Psoas muscle (tissue), 8 donors: Measurements from ENCODE around the gene PTOV1. TPM values are rescaled to one million over a fixed set of nuclear protein-coding genes. Genes with fewer than 3 reads are reported as not detected.

ENCODE experiments used
- ATAC-seq, 4 donors: fragments of 200-7000 bp; cut with Tn5 transposase; one replicate each; pipeline ENCODE4 v1.9.1; 2020; ENCODE audit warnings: moderate library complexity in 3 of 4, mild to moderate bottlenecking in 2 of 4
- DNase-seq, 2 donors: peaks; one replicate each; pipeline ENCODE4 v3.0.0-alpha.2; 2020
- H3K27ac ChIP-seq: fragments of 200-600 bp; one replicate; pipeline ENCODE4 v1.8.0; 2022
- H3K27me3 ChIP-seq, 3 donors: fragments of 200-600 bp in 1 of 3; one replicate each; pipeline versions ENCODE4 v1.6.1 to v1.8.0; 2013 to 2022; ENCODE audit warnings: low read length in 2 of 3, mild to moderate bottlenecking in 2 of 3, moderate library complexity in 1 of 3; ENCODE audit not compliant: insufficient read depth in 3 of 3
- H3K36me3 ChIP-seq, 2 donors: fragments of 200-600 bp in 1 of 2; one replicate each; pipeline versions ENCODE4 v1.6.1 to v1.8.0; 2013 to 2022; ENCODE audit warnings: low read depth in 1 of 2, mild to moderate bottlenecking in 1 of 2, moderate library complexity in 1 of 2; ENCODE audit not compliant: insufficient read depth in 1 of 2
- H3K4me1 ChIP-seq: fragments of 200-600 bp; one replicate; pipeline ENCODE4 v1.8.0; 2022
- H3K4me3 ChIP-seq: fragments of 200-600 bp; one replicate; pipeline ENCODE4 v1.8.0; 2022; ENCODE audit warnings: mild to moderate bottlenecking
- H3K9me3 ChIP-seq: fragments of 200-600 bp; one replicate; pipeline ENCODE4 v1.8.0; 2022
- WGBS, 3 donors: extraction: QIAGEN DNeasy Blood & Tissue Kit; methylation state at CpG; one replicate each; pipeline versions ENCODE4 v1.1.6 to v1.1.7; 2013; 5-methylcytosine and 5-hydroxymethylcytosine counted together
- intact Hi-C, 2 donors: fragments of 100-400 bp; cut with DNase I; formaldehyde crosslinking; loops; one replicate each; pipeline versions ENCODE4 v1.11.0 to v1.14.2; 2022
- polyA plus RNA-seq, 3 donors: library from polyadenylated mRNA; stranded (reverse); fragments of 200-250 nt; gene quantifications; one replicate each; pipeline ENCODE4 v1.2.3, GENCODE V29; 2013
- total RNA-seq, 4 donors: library from RNA; stranded (reverse); fragmentation: NEBNext Ultra II Directional in 2 of 4; extraction: Animal tissue kit (Norgen Biotek cat#: 25700) in 2 of 4; gene quantifications; one replicate each; pipeline versions ENCODE4 v1.2.1 to v1.2.4, GENCODE V29; 2021 to 2023
- TF ChIP-seq, protein P1 (sequence below): fragments of 200-600 bp; IDR thresholded peaks from one replicate; pipeline ENCODE4 v1.8.0; 2022; ENCODE audit warnings: antibody characterized with exemption
- donor health status: healthy with polysubstance abuse.
- donor health status: DM: no; HTN: no; CAD: no; lungs with moderate emphysema.
- donor health status: Bipolar disorder and iron deficiency.
- donor health status: healthy.
- donor health status: DM: yes; HTN: yes; CAD: no.
- donor health status: DM: no; HTN: no; CAD: no.
- donor health status: DM: no; HTN: no; CAD: no.
- donor health status: DM: yes; HTN: yes; CAD: no.

The PTOV1 gene
- total and polyA plus RNA-seq, 7 donors = 72.1 to 189 (median 122) TPM

DNA sequence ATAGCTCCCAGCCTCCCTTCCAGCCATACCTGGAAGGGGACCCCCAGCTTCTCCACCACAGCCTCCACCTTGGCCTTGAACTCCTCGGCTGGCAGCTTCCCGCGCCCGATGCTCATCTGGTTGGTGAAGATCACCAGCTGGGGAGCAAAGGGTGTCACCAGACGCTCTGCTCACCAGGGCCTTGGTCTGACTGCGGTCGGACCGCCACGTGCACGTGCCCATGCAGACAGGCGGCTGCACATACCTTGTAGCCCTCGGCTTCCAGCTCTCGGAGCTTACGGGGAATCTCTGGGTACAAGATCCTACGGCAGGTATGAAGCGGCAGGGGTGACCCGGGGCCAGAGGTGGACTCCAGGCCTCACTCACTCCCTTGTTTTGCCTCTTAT is 13.0 kb downstream of the PTOV1 start:
- H3K4me3 ChIP-seq = no peak overlapping the region
- no peak overlapping the region for H3K27ac ChIP-seq
- no peaks in the 10 kb centered on the region for H3K27me3 ChIP-seq
- TF ChIP-seq, protein P1, sequence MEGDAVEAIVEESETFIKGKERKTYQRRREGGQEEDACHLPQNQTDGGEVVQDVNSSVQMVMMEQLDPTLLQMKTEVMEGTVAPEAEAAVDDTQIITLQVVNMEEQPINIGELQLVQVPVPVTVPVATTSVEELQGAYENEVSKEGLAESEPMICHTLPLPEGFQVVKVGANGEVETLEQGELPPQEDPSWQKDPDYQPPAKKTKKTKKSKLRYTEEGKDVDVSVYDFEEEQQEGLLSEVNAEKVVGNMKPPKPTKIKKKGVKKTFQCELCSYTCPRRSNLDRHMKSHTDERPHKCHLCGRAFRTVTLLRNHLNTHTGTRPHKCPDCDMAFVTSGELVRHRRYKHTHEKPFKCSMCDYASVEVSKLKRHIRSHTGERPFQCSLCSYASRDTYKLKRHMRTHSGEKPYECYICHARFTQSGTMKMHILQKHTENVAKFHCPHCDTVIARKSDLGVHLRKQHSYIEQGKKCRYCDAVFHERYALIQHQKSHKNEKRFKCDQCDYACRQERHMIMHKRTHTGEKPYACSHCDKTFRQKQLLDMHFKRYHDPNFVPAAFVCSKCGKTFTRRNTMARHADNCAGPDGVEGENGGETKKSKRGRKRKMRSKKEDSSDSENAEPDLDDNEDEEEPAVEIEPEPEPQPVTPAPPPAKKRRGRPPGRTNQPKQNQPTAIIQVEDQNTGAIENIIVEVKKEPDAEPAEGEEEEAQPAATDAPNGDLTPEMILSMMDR = no peak
- peak in 1 of 2 donors; percentile 56 for DNase-seq
- WGBS, 3 donors = 88 to 91% (median 91%) methylated on average over 17 of the region's 17 CpGs
- peaks cover 26% of the 10 kb centered on the region for H3K4me1 ChIP-seq
- peaks cover 4 to 56% of the 10 kb centered on the region in 2 donors for H3K36me3 ChIP-seq
- H3K9me3 ChIP-seq = no peaks in the 10 kb centered on the region
- intact Hi-C loops = no loop called here
- ATAC-seq = no peak

DNA sequence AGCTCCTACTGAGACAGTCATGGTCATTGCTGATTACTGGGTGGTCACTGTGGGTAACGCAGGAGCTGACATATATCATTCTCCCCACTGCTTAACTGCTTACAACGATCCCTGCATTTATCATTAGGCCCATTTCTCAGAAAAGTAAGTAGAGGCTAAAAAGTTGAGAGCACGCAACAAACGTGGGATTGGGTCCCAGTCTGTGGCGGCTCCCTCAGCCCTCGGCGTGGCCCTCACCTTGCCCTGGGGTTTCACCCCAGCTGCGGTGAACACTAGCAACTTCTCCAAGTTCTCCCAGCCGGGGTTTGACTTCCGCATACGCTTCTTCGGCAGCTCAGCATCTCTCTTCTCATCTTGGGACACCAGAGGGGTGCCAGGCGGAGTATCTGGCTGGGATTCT is 13.9 kb downstream of the PTOV1 start:
- no peak for DNase-seq
- peaks cover 3 to 48% of the 10 kb centered on the region in 2 donors for H3K36me3 ChIP-seq

DNA sequence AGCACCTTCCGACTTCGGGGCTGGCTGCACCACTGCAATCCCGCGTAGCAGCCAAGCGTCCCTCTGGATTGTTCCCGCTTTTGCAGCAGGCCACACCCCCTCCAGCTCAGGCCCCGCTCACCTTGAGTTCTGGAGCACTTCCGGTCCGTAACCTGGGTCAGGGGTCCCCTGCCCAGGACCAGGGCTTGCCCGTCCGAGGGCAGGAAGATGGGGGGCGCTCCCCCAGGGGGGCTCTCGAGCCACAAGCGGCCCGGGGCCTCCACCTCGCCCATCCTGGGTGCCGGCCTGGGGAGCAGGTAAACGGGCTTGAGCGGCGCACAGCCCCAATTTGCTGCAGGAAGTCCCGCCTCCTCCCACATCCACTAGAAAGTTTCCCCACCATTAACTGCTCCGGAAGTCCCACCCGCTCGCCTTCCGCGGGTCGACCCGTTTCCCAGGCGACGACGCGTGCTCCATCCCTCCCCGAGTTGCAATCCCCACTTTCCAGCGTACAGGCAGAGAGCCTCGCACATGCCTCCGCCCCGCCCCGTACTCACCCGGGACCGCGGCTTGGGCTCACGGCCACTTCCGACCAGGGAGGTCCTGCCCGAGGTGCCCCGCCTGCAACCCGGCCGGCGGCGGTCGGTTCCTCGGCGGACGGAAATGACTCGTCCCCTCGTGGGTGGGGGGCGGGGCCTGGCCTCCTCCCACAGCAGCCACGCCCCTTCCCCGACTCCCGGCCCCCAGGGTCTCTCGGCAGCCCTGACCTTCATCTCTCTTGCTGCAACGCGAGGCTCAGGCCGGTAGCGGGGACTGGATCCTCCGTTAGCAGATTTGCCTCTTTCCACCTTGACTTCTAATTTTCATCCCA is 16.2 kb downstream of the PTOV1 start, which contains the start of gene PNKP:
Gene PNKP (minus strand): TSS at position 644 of the 850 bp plus-strand sequence. CDS start 372 bp downstream, at position 272.
- Histone ChIP-seq H3K9me3 (no peaks in the 10 kb centered on the region), H3K36me3 (peaks cover 0 to 41% of the 10 kb centered on the region in 2 donors), H3K27ac (peak within 1 kb of the TSS; percentile 94), H3K4me3 (peak within 1 kb of the TSS; percentile 77), H3K4me1 (peaks cover 38% of the 10 kb centered on the region), H3K27me3 (no peaks in the 10 kb centered on the region)
- ATAC-seq = peak; percentile 67 to 74 (median 70)
- peak; percentile 95 for DNase-seq
- intact Hi-C loops = no loop called here
- WGBS, 3 donors = 0 to 1% (median 1%) methylated on average over 60 to 65 of the region's 65 CpGs
- TF ChIP-seq, protein P1 = no peak

More for the DNA sequence above, 13.9 kb downstream of the PTOV1 start:
- Histone ChIP-seq H3K9me3 (no peaks in the 10 kb centered on the region), H3K27ac (peak overlapping the region; percentile 94), H3K4me1 (peaks cover 28% of the 10 kb centered on the region), H3K27me3 (no peaks in the 10 kb centered on the region), H3K4me3 (no peak overlapping the region)
- intact Hi-C loops = no loop called here
- 88 to 90% (median 89%) methylated on average over 13 of the region's 13 CpGs for WGBS, 3 donors
- TF ChIP-seq, protein P1 = no peak
- ATAC-seq = no peak

DNA sequence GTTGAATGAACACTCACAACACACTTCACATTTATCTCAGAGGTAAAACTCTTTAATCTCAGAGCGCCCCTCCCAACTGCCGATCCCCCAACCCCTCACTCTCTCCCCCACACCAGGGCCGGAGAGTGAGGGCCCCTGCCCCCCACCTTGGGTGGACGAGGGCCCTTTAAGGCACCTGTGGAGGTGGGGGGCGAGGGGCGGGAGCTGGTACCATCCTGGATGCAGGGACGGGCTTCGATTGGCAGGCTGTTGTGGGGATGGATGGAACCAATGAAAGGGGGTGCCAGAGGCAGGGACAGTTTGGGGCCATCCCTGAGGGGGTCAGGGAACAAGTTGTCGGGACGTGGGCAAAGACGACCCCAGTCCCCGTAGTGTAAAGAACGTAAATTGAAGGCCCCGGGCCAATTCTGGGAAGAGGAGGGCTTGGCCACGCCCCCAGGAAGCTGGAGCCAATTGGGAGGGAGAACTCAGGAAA is 18.1 kb downstream of the PTOV1 start:
- H3K27ac ChIP-seq = peak overlapping the region; percentile 94
- H3K4me1 ChIP-seq = peaks cover 41% of the 10 kb centered on the region
- 1 to 2% (median 1%) methylated on average over 15 of the region's 15 CpGs for WGBS, 3 donors
- DNase-seq (no peak), ATAC-seq (peak; percentile 12 to 34 (median 20))
- TF ChIP-seq, protein P1 = no peak
- H3K9me3 ChIP-seq = no peaks in the 10 kb centered on the region
- H3K27me3 ChIP-seq = no peaks in the 10 kb centered on the region
- H3K4me3 ChIP-seq = peak overlapping the region; percentile 77
- peaks cover 0 to 33% of the 10 kb centered on the region in 2 donors for H3K36me3 ChIP-seq
- intact Hi-C loops = no loop called here
